Testis (tissue), 2 donors: ENCODE data around the gene FCN2.

Experiments
- POLR2A ChIP-seq: fragments of 450-650 bp; IDR thresholded peaks from one replicate; pipeline ENCODE4 v1.6.1; 2017; ENCODE audit warnings: antibody characterized with exemption, mild to moderate bottlenecking, moderate library complexity
- TF ChIP-seq, protein P1 (sequence below), 3 experiments: fragments of 450-650 bp in 2 of 3; fragments of 200-600 bp in 1 of 3; sonication (generic) in 1 of 3; IDR thresholded peaks; one replicate each; pipeline ENCODE4 v1.5.1; 2016 to 2019; ENCODE audit warnings: antibody characterized with exemption in 3 of 3, mild to moderate bottlenecking in 2 of 3, moderate library complexity in 1 of 3

DNA sequence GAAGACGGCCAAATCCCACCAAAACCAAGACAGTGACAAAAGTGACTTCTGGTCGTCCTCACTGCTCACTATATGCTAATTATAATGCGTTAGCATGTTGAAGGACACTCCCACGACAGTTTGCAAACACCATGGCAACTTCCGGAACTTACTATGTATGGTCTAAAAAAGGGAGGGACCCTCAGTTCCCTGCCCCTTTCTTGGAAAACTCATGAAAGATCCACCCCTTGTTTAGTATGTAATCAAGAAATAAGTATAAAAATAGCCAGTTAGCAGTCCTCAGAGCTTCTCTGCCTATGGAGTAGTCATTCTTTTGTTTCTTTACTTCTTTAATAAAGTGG, 9.5 kb downstream of the FCN2 start:
- no peak for TF ChIP-seq POLR2A
- TF ChIP-seq, protein P1, sequence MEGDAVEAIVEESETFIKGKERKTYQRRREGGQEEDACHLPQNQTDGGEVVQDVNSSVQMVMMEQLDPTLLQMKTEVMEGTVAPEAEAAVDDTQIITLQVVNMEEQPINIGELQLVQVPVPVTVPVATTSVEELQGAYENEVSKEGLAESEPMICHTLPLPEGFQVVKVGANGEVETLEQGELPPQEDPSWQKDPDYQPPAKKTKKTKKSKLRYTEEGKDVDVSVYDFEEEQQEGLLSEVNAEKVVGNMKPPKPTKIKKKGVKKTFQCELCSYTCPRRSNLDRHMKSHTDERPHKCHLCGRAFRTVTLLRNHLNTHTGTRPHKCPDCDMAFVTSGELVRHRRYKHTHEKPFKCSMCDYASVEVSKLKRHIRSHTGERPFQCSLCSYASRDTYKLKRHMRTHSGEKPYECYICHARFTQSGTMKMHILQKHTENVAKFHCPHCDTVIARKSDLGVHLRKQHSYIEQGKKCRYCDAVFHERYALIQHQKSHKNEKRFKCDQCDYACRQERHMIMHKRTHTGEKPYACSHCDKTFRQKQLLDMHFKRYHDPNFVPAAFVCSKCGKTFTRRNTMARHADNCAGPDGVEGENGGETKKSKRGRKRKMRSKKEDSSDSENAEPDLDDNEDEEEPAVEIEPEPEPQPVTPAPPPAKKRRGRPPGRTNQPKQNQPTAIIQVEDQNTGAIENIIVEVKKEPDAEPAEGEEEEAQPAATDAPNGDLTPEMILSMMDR (IDR thresholded peaks at IDR 0.05), result no peak
